Erythroblast (primary cell): ENCODE data around the gene PIGZ.

Experiments
- GATA1 ChIP-seq: IDR thresholded peaks from 2 replicates; pipeline ENCODE4 v1.6.1; 2011; ENCODE audit warnings: low read depth, mild to moderate bottlenecking, control low read depth, low read length, moderate library complexity
- POLR2A ChIP-seq: IDR thresholded peaks from 2 replicates; pipeline ENCODE4 v1.6.1; 2011; ENCODE audit warnings: mild to moderate bottlenecking, low read length

DNA sequence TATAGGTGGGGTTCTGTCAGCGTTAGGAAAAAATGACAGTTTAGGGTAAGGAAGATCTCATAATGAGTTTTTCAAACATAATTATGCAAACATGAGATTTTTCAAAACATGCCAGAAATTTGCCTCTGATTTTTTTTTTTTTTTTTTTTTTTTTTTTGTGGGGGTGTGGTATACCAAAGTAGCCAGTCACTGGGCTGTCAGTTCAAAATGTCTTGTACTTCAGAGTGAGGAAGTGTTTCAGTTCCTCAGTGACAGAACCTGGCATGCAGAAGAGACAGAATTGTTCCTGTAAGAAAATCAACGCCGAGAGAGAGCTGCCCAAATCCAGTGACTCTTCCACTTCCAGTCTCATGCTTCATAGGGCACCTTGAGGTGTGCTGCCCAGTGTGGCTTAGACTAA, 36.0 kb downstream of the PIGZ start:
- TF ChIP-seq POLR2A (no peak), GATA1 (no peak)
